ENCODE measurements around the gene B4GALT6.

Gene B4GALT6

DNA sequence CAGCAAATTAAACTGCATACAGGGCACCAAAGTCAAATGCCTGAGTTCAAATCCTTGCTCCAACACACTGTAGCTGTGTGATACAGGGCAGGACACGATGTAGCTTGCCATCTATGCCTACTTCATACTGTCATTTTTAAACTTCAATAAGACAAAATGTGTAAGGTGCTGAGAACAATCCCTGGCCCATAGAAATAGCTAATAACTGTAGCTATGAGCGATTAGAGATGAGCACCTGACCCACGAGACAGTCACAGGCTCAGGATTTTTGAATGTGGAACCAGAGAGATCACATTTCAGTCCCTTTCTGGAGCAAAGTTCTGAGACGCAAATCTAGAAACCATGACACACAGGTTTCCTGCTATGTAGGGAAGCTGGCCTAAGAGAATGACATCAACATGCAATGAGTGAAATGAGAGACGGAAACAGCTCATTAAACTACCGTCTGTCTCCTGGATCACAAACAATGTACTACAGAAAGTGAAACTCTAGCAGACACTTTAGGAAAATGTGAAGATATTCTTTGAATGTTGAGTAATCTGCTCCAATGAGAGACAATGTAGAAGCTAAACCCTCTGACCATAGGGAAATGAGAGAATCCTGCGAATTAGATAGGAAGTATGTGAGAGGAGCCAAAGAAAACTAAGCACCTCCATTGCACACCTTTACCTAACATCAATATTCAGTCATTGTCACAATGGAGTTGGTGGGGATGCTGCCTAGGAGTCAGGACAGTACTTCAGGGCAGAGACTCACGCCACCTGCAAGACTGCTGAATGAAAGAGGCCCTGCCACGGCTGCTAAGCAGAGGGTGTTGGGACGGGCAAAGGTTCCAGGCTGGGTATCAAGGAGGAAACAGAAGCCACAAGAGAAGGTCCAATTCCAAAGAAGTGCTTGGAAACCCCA, 25.5 kb downstream of the B4GALT6 start:
- no peak for DNase-seq

DNA sequence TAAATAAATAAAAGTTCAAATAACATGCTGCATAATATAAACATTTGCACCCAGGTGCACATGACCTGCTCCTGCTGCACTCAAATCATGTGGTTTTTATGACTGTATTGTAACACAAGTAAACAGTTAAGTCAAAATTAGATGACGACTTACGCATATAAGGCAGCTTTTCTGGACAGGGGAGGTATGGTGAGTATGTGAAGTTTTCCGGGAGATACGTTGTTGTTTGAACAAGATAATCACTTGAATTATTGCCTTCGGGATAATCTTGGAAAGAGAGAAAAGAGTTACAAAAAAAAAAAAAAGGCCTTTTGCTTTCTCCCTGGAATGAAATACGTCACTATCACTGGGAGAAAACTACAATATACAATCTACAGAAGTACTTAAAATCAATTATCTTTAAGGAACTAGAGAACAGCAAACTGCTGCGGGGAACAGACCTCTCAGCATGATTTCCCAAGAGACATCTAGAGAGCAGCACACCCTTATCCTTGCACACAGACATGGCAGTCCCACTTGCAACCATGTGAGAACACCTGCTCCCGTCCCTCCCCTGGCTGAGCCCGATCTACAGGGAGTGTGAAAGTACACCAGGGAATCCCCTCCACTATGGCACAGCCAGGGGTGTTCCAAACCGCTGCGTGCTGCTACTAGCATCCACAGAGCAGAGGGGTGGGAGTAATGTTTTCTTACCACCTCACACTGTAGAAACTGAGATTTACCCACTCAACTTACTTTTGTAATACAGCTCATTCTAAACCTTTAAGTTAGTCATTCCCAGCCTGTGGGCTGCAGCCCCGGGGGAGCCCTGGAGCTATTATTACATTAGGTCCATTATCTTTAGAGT, 26.3 kb downstream of the B4GALT6 start:
- DNase-seq = no peak

DNA sequence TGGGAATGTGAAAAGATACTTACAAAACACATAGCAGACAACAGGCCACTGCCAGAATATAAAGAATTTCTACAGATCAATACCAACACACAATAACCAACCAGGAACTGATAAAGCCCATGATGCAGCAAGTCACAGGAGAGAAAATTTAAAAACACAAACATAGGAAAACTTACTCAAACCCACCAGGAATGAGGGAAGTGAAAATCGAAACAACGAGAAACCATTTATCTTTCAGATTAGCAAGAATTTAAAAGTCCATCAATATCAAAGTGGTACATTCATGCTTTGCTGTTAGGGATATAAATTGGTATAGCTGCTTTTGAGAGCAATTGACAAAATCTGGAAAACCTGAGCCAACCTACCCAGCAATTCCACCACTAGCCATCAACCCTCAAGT, 27.6 kb downstream of the B4GALT6 start:
- no peak for DNase-seq

DNA sequence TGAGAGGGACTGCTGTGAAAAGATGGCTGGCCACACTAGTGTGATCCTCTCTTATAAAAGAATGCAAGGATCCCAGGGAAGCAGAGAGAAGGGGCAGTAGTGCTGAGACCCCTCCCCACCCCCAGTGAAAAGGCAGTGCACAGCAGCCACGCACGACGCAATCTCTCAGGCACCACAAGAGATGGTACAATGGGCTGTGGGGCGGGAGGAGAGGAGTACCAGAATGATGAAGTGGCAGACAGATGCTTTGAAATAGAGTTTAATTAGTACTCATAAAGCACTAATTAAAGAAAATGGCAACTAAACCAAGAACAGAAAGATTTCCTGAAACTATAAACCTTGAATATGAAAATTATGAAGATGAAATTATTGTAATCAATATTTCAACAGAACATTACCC, 29.0 kb downstream of the B4GALT6 start:
- DNase-seq = no peak

DNA sequence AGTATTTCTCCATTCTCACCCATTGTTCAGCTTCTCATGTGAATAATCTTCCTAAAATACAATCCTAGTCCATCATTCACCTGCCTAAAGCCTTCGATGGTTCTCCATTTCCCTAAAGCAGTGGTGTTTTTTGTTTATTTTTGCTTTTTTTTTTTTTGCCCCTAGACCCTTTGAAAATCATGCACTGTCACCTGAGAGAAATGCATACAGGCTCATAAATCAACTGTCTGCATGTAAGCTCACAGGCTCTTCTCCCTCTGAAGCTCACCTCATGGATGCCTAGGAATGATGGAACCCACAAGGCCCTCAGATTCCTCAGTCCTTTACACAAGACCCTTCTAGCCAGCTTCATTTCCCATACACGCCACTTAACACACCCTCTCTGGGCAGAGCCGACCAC, 31.5 kb downstream of the B4GALT6 start:
- no peak for DNase-seq

DNA sequence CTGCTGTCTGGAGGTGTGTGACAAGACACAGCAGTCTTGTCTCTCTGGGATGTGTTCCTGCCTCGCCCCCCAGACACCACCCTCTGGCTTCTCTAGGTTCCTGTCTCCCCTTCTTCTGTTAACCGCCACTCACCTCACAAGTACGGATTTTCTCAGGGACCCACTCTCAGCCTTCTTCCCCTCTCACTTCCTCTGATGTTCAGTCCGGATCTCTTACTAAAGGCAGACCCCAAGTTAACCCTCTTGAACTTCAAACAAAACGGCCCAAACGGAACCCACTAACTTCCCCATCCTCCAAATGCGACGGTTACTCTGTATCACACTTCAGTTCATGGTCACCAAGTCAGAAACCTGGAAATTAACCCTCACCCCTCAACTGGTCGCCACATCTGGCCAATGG, 32.0 kb downstream of the B4GALT6 start:
- DNase-seq = no peak

DNA sequence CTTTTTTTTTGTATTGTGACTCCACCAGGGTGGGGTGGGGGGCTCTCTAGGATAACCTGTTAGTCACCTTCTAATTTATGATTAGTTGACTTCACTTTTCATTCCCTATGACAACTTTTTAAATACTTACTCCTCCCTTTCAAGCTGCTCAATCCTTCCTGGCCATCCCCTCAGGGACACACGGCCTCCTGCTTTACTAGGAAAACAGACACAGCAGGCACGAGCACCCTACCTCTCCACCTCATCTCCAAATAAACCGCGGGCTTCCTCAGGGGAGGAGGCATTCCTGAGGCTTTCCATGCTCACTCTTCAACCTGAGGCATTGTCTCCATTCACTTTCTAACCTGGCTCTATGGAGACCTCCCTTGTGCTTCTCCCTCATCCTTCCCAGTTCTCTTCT, 33.0 kb downstream of the B4GALT6 start:
- no peak for DNase-seq

DNA sequence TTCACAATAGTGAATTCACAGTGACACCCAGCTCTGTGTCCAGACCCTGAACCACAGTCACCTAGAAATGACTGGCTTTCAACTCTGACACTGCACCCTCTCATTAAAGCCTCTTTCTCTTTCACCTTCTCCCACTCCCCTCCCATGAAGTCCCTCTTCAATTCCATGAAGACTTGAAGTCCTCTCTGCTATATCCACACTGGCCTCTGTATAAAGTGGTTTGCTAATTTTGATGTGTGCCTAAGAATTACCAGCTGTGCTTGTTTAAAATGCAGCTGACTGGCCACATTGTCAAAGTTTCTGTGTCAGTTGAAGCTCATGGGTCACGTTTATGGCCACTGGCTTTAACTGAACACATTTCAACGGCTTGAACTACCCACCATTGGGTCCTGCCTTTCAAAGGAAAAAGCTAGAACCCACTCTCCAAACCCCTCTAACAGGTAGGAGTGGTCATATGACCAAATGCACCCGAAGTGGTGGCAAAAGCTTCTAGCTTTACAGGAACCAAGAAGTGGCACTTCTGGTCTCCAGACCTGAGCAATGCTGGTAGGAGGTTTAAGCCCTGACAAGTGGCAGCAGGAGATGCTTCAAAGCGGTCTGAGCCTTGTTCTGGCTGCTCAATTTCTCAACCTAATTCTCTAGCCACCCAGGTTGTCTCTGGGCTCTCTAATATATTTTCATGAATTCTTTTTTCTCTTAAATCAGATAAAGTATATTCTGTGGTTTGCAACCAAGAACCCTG, 34.2 kb downstream of the B4GALT6 start:
- DNase-seq = no peak

DNA sequence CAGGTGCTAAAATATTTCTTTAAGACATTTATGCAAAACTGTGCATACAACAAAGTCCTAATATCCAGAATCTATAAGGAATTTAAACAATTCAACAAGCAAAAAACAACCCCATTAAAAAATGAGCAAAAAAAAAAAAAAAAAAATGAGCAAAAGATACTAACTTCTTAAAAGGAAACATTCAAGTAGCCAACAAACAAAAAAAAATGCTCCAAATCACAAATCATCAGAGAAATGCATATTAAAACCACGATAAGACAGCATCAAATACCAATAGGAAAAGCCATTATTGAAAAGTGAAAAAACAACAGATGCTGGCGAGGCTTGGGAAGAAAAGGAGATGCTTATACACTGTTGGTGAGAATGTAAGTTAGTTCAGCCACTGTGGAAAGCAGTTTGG, 34.9 kb downstream of the B4GALT6 start:
- DNase-seq = no peak

DNA sequence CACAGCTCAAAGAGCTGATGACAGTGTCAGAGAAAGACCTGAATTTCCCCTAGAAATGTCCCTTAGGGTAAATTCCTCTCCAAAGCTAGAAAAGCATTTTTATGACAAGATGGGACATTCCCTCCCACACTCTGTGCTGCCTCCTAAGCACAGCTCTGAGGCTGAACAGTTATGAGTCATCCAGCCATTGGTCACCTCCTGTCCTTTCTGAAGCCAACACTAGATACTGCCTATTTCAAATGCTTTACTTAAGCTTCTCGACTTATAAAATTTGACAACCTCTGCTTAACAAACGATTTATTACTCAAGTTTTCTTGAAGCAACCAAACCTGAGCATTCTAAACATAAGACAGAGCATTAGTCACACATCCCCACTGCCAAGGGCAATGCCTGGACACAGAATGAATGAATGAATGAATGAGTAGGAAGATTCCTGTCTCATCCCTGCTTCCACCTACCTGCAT, 35.4 kb downstream of the B4GALT6 start:
- DNase-seq = no peak

DNA sequence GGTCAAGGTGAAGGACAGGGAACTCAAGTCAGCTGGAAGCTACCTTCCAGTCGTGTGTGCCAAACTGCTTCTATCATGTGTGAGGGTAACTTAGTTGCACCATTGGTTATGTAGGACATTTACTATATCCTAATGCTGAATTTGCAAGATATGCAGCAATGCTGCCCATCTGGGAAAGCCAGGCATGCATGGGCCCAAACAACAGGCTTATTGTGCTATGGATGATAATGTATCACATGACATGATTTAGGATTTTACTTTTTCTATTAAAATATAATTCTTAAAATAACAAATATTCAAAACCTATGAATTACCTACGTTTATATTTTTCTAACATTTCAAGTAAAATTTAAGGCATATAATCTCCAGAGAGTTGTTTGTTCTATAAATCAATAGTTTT, 35.9 kb downstream of the B4GALT6 start:
- no peak for DNase-seq

DNA sequence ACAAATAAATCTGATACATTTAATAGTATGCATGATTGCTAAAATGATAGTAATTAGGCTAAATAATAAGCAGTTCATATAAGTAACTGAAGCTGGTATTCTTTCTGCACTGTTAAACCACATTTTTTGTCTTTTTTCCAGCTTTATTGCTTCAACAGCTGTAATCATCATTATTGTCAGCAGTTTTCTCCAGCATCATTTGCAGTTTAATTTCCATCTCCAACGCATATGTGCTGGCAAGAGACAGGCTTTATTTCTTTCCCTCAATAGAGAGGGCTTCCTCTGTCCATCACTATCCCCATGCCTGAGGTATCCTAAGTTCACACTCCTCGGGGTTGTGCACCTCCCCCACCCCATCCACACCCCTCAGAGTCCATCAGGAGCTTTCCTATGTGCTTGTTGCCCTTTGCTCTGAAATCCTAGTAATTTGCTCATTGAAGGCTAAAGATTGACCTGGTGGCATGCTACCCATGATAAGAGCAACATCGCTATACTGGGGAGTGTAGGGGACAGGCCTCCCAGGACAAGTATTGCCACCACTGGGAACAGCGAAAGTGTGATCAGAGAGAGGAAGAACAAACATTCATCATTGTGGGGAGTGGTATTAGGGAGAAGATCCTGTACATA, 37.1 kb downstream of the B4GALT6 start:
- no peak for DNase-seq

DNA sequence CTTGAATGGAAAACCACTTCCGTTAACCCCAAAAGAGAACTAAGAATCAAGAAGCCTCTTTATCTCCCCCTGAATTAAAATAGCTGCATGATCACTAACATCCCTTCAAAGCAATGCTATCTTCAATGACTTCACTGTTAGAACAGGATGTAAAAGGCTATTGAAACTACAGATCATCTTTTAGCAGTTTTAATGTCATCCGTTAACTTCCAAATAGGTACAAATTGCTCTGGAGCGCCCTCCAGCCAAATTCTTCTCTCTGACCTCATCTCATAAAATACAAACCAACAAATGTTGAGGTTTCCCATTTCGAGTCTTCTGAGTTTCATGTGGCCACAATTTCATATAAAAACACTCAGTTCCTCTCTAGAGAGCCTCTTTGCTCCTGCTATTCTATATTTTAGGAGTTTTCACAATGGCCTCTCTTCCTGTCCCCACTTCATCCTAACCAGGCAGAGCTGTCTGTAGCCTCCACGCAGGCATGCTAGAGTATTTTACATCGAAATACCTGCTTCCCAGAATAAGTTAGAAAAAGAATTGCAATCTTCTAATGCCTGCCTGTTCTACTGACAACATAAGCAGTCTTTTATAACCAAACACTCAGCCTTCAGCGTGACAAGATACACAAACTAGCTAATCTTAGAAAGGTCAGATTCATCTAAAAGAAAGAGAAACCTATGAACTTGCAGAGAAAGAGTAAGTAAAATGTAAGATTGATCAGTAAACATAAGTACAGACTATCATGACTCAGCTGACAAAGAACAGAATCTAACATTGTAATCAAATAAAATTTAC, 37.9 kb downstream of the B4GALT6 start:
- no peak for DNase-seq

DNA sequence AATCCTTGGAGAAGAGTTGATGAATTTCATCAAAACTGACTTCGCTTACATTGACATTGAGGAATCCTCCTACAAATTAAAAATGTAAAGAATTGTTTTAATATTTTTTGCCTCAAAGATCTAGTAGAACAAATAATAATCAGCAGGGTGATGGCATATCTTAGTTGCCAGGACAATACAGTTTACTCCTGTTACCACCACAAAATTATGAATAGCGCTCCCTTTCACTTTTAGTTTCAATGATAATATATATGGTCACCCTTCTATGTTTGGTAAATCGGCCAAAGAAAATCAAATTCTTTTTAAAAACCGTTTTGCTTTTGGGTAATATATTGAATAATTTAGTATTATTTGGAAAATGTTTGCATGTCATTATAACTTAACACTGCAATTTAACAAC, 39.0 kb downstream of the B4GALT6 start:
- DNase-seq = no peak

DNA sequence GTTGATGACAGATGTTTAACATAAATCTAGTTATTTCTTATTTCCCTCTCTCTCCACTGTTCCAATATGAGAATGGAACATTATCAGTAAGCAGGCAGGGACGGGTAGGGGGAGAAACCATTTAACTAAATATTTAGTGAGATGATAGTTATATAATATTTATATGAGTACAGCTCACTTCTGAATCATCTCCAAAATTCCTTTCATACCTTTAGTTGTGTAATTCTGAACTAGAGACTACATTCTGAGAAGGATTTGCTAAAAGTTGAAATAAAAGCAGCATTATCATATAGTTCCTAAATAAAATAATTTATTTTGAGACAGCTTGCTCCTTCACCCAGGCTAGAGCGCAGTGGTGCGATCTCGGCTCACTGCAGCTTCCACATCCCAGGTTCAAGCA, 41.4 kb downstream of the B4GALT6 start:
- no peak for DNase-seq

DNA sequence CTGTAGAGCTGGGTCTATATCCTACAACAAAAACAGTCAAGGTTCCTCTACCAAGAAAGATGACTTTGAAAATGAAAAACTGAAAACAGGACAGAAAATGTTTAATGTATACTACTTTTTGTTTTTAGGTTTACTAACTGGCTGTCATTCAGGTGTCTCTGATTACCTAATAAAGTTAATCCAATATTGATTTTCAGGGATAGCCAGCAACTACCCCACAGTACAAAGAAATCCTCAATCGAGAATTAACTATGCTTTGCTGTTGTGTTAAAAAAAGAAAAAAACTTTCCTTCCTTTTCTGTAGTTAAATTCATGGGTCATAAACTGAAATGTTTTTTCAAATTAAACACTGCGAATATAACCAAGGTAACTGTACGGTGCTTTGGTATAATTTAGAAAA, 46.9 kb downstream of the B4GALT6 start:
- DNase-seq = no peak

DNA sequence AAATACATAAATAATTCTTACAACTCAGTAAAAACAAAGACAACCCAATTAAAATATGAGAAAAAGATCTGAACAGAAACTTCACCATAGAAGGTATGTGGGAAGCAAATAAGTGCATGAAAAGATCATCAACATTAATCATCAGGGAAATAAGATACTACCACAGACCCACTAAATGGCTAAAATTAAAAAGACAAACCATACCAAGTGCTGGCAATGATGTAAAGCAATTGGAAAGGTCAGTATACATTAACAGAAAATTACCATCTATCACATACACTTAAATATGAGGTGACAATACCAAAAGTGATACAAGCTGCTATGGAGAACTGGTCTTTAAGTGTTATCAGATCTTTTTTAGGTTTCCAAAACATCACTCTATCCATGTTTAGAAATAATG, 48.0 kb downstream of the B4GALT6 start:
- DNase-seq = no peak

DNA sequence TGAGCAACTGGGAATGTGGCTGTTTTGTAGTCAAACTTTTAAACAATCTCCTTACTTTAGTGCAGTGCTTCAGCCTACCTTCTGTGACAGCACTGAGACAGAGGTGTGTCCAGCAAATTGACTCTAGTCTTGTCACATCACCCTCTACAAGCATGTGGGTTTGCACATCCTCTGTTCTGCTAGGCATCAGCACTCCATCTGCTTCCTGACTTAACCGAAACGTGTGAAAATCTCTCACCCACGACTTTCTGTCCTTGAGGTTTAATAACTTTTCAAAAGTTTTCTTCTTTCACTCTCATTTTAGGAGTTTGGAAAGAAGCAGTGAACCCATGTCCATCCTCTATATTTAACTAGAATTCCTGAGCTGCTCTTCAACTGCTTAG, 50.1 kb downstream of the B4GALT6 start:
- DNase-seq = peak; percentile 8

DNA sequence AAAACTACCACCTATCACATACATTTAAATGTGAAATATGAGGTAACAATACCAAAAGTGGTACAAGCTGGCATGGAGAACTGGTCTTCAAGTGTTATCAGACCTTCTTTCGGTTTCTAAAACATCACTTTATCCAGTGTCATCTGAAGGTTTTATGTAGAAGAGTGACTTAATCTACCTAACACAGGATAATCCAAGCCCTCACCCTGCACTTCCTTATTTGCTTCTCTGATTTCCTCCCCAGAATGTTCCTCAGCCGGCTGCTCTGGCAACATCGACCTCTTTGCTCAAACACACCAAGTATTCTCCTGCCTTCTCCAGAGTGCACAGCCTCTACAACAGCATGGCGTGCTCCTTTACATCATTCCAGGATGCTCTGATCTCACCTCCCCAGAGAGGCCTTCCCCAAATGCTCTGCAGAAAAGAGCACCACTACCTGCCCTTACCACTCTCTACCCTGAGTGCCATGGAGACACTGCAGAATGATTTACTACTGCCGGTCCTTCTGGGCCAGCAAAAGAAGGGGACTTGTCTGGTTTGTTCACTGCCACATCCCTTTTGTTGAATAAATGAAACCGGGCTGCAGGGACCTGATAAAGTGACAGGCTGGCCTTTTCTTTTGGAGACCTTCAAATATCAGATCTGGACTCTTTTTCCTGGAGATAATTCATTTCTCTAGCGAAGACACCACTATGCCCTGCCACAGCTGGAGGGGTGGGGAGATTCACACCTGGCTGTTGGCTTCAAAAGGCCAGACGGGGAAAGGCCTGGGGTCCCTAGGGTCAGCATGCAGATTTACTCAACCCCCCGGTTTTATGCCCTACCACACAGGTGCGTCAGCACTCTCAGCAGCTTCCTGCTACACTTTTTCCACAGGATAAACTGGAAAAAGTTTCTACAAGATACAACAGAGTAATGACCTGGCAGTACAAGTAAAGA, 50.7 kb downstream of the B4GALT6 start:
- no peak for DNase-seq

DNA sequence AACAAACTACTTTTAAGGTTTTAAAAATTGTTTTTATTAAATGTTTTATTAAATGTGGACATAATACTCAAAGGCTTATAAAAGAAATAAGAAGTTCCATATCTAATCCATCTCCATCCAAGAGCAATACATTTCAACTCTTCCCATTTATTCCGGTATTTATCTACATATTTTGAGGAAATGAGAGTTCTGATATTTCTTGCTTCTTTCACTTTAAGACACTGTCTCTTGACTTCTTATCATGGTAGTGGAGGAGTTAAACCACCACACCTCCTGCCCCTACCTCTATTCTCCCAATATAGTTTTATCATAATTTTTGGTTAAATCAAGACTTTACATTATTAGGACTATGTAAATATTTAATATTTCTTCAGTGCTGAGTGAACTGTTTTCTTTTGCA, 52.0 kb downstream of the B4GALT6 start:
- DNase-seq = no peak

DNA sequence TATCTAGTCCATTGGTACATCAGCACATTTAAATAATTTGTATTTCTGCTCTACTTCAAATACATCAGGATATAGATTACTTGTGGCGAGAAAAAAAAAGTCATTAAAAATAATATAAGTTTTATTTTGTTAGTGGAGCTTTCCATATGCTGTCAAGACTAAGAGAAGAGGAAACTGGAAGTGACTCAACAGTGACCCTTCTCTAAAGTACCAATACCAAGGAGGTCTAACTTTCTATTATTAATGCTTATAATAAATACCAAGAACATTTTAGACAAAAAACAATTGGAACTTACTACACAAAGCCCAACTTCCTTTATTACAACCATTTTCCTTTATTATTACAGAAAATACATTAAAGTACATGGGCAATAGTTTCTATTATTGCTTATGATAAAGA, 52.9 kb downstream of the B4GALT6 start:
- no peak for DNase-seq

Data from NK-92 treated with Interleukin-12 subunit alpha and Interleukin-12 subunit beta, amount 100 ng/mL, for 24 hours (cell line).